SK-N-MC (cell line): ENCODE data around the gene GYPB.
"Not testable (repeated sequence)": the region's sequence is repeated elsewhere in the genome, so short reads cannot be mapped to it uniquely, and the experiment has no call there.

Experiments used
- EZH2 ChIP-seq: fragments of 200-600 bp; sonication (generic); IDR thresholded peaks from one replicate; pipeline ENCODE4 v1.6.1; 2017; ENCODE audit warnings: antibody characterized with exemption
- FOXP2 ChIP-seq: optimal IDR thresholded peaks from 2 replicates; pipeline ENCODE3; 2011; ENCODE audit warnings: mild to moderate bottlenecking, moderate library complexity; ENCODE audit not compliant: insufficient read depth; ENCODE audit errors: extremely low read length, control extremely low read depth
- POLR2AphosphoS5 ChIP-seq: IDR thresholded peaks from 2 replicates; pipeline ENCODE4 v1.6.1; 2012; ENCODE audit warnings: mild to moderate bottlenecking, low read depth, low read length, borderline replicate concordance

GRCh38 chr4:144024399-144025053, 5.3 kb upstream of the GYPB start:
- not testable (repeated sequence) for TF ChIP-seq EZH2, POLR2AphosphoS5, FOXP2
